MM.1S (cell line): ENCODE measurements around the gene NEDD4.

ENCODE experiments used
- CTCF ChIP-seq: fragments of 300-600 bp; sonication (generic); IDR thresholded peaks from 2 replicates; pipeline ENCODE4 v1.5.1; 2016; ENCODE audit warnings: antibody characterized with exemption, low read length, mixed read lengths
- EZH2 ChIP-seq: fragments of 300-600 bp; sonication (generic); optimal IDR thresholded peaks from 2 replicates; pipeline ENCODE3; 2017; ENCODE audit warnings: low read depth, mild to moderate bottlenecking, antibody characterized with exemption, low read length, mixed read lengths

GRCh38 chr15:55897560-55898336 is 95.7 kb downstream of the NEDD4 start:
- TF ChIP-seq CTCF (peak; percentile 85), EZH2 (no peak)
